Neuronal stem cell (in vitro differentiated cells): ENCODE data around the gene XPNPEP2.

Experiments used
- DNase-seq: peaks from one replicate; pipeline ENCODE4 v3.0.0-alpha.2; 2013; ENCODE audit warnings: low spot score
- H2AFZ ChIP-seq: one replicate; pipeline ENCODE4 v1.6.1; 2013; ENCODE audit warnings: mild to moderate bottlenecking, low read length, inconsistent platforms
- H2AK5ac ChIP-seq: 2 replicates; pipeline ENCODE4 v1.6.1; 2013; ENCODE audit warnings: low read depth, mild to moderate bottlenecking, inconsistent platforms, low read length, moderate library complexity, mixed read lengths
- H2BK120ac ChIP-seq: 2 replicates; pipeline ENCODE4 v1.6.1; 2013; ENCODE audit warnings: low read depth, mild to moderate bottlenecking, inconsistent platforms, low read length, moderate library complexity, mixed read lengths
- H2BK12ac ChIP-seq: one replicate; pipeline ENCODE4 v1.6.1; 2013; ENCODE audit warnings: low read length, inconsistent platforms
- H2BK15ac ChIP-seq: 2 replicates; pipeline ENCODE4 v1.6.1; 2013; ENCODE audit warnings: mild to moderate bottlenecking, low read length, inconsistent platforms, mixed read lengths
- H2BK5ac ChIP-seq: one replicate; pipeline ENCODE4 v1.6.1; 2013; ENCODE audit warnings: inconsistent platforms, mild to moderate bottlenecking, low read length, moderate library complexity
- H3K14ac ChIP-seq: one replicate; pipeline ENCODE4 v1.6.1; 2013; ENCODE audit warnings: low read length, inconsistent platforms
- H3K18ac ChIP-seq: 2 replicates; pipeline ENCODE4 v1.6.1; 2013; ENCODE audit warnings: low read length, inconsistent platforms
- H3K23ac ChIP-seq: 2 replicates; pipeline ENCODE4 v1.6.1; 2013; ENCODE audit warnings: low read depth, mild to moderate bottlenecking, mixed read lengths, low read length, inconsistent platforms; ENCODE audit not compliant: poor library complexity
- H3K27ac ChIP-seq: replicated peaks from 3 replicates; pipeline ENCODE4 v1.5.1; 2013; ENCODE audit warnings: low read length, inconsistent platforms
- H3K27me3 ChIP-seq, 3 experiments: 2 replicates each; pipeline ENCODE4 v1.6.1; 2013; ENCODE audit warnings: low read length in 3 of 3, mild to moderate bottlenecking in 2 of 3, inconsistent platforms in 1 of 3, low read depth in 1 of 3, mixed read lengths in 1 of 3, moderate library complexity in 1 of 3; ENCODE audit not compliant: control insufficient read depth in 3 of 3, insufficient read depth in 3 of 3
- H3K36me3 ChIP-seq, 2 donors: replicated peaks in 1 of 2; 2 replicates each; pipeline ENCODE4 v1.6.1; 2013; ENCODE audit warnings: low read length in 2 of 2; ENCODE audit not compliant: control insufficient read depth in 2 of 2, insufficient read depth in 2 of 2
- H3K4ac ChIP-seq: 2 replicates; pipeline ENCODE4 v1.6.1; 2013; ENCODE audit warnings: inconsistent platforms, mild to moderate bottlenecking, low read length, moderate library complexity
- H3K4me1 ChIP-seq, 2 donors: 1 replicate in 1 of 2; 2 replicates in 1 of 2; pipeline ENCODE4 v1.6.1; 2013; ENCODE audit warnings: low read length in 2 of 2, low read depth in 1 of 2; ENCODE audit not compliant: control insufficient read depth in 2 of 2, insufficient read depth in 1 of 2
- H3K4me2 ChIP-seq: one replicate; pipeline ENCODE4 v1.6.1; 2013; ENCODE audit warnings: mild to moderate bottlenecking, low read length, inconsistent platforms; ENCODE audit not compliant: insufficient read depth, poor library complexity, severe bottlenecking
- H3K4me3 ChIP-seq, 2 donors: 2 replicates each; pipeline ENCODE4 v1.5.1; 2013; ENCODE audit warnings: low read length in 2 of 2, mild to moderate bottlenecking in 2 of 2, inconsistent platforms in 1 of 2, moderate library complexity in 1 of 2
- H3K79me1 ChIP-seq: one replicate; pipeline ENCODE4 v1.6.1; 2013; ENCODE audit warnings: low read depth, mild to moderate bottlenecking, inconsistent platforms, low read length, moderate library complexity
- H3K9ac ChIP-seq: one replicate; pipeline ENCODE4 v1.6.1; 2013; ENCODE audit warnings: mild to moderate bottlenecking, low read depth, low read length, inconsistent platforms; ENCODE audit not compliant: poor library complexity
- H3K9me3 ChIP-seq, 2 donors: replicated peaks in 1 of 2; 2 replicates each; pipeline versions ENCODE3 to v1.6.1; 2013; ENCODE audit warnings: low read length in 2 of 2, mild to moderate bottlenecking in 2 of 2, inconsistent platforms in 1 of 2, low read depth in 1 of 2, mixed read lengths in 1 of 2, moderate library complexity in 1 of 2; ENCODE audit not compliant: control insufficient read depth in 2 of 2, insufficient read depth in 1 of 2
- H4K8ac ChIP-seq: one replicate; pipeline ENCODE4 v1.6.1; 2013; ENCODE audit warnings: low read depth, mild to moderate bottlenecking, inconsistent platforms, low read length, moderate library complexity
- H4K91ac ChIP-seq: one replicate; pipeline ENCODE4 v1.6.1; 2013; ENCODE audit warnings: low read length, low read depth, mild to moderate bottlenecking, inconsistent platforms; ENCODE audit not compliant: poor library complexity
- WGBS, 2 donors: extraction: QIAGEN DNeasy Blood & Tissue Kit; methylation state at CpG; one replicate each; pipeline ENCODE4 v1.1.7; 2013; ENCODE audit warnings: missing lambda C conversion rate in 2 of 2, mixed read lengths in 1 of 2; ENCODE audit not compliant: insufficient read length in 2 of 2, insufficient replicate concordance in 1 of 2; ENCODE audit errors: extremely low coverage in 2 of 2; 5-methylcytosine and 5-hydroxymethylcytosine counted together

XPNPEP2 gene

GRCh38 chrX:129750971-129751370, 12.2 kb downstream of the XPNPEP2 start:
- Histone ChIP-seq H3K4me3 (no peak overlapping the region), H3K4me2 (no peak overlapping the region), H3K9me3 (no peaks in the 10 kb centered on the region), H3K23ac (no peak overlapping the region), H2BK12ac (no peak overlapping the region), H2AFZ (no peak overlapping the region), H2BK120ac (no peak overlapping the region), H2BK15ac (no peak overlapping the region), H3K4ac (no peak overlapping the region), H3K18ac (no peak overlapping the region), H3K36me3 (no peaks in the 10 kb centered on the region), H3K27ac (no peak overlapping the region), H3K9ac (no peak overlapping the region), H4K91ac (no peak overlapping the region), H3K4me1 (peaks cover 0 to 2% of the 10 kb centered on the region in 2 donors), H3K14ac (no peak overlapping the region), H2AK5ac (no peak overlapping the region), H3K79me1 (no peaks in the 10 kb centered on the region), H2BK5ac (no peak overlapping the region), H4K8ac (no peak overlapping the region), H3K27me3 (no peaks in the 10 kb centered on the region)
- DNase-seq = no peak
- no CpG with 5 or more reads among the region's 8 CpGs for WGBS, 2 donors

- no peak overlapping the region for H2BK120ac ChIP-seq
- no peaks in the 10 kb centered on the region for H3K79me1 ChIP-seq
- no peaks in the 10 kb centered on the region for H3K9me3 ChIP-seq
- H3K4me1 ChIP-seq = peaks cover 0 to under 1% of the 10 kb centered on the region in 2 donors
- no peak overlapping the region for H3K23ac ChIP-seq
- no peak overlapping the region for H2BK12ac ChIP-seq
- DNase-seq = peak; percentile 21
- H2AFZ ChIP-seq = peak overlapping the region; percentile 17
- no peak overlapping the region for H4K8ac ChIP-seq
- no peak overlapping the region for H3K27ac ChIP-seq
- H3K4me3 ChIP-seq = no peak overlapping the region
- H3K36me3 ChIP-seq = no peaks in the 10 kb centered on the region
- no peak overlapping the region for H2AK5ac ChIP-seq
- no CpG with 5 or more reads among the region's 22 CpGs for WGBS, 2 donors
- H3K18ac ChIP-seq = peak overlapping the region; percentile 38
- H2BK15ac ChIP-seq = no peak overlapping the region
- H3K4ac ChIP-seq = no peak overlapping the region
- no peak overlapping the region for H3K9ac ChIP-seq
- H3K27me3 ChIP-seq = no peaks in the 10 kb centered on the region
- H2BK5ac ChIP-seq = no peak overlapping the region
- H3K4me2 ChIP-seq = no peak overlapping the region
- H4K91ac ChIP-seq = no peak overlapping the region
- no peak overlapping the region for H3K14ac ChIP-seq
Measured at GRCh38 chrX:129754056-129755024, 15.6 kb downstream of the XPNPEP2 start.

DNA sequence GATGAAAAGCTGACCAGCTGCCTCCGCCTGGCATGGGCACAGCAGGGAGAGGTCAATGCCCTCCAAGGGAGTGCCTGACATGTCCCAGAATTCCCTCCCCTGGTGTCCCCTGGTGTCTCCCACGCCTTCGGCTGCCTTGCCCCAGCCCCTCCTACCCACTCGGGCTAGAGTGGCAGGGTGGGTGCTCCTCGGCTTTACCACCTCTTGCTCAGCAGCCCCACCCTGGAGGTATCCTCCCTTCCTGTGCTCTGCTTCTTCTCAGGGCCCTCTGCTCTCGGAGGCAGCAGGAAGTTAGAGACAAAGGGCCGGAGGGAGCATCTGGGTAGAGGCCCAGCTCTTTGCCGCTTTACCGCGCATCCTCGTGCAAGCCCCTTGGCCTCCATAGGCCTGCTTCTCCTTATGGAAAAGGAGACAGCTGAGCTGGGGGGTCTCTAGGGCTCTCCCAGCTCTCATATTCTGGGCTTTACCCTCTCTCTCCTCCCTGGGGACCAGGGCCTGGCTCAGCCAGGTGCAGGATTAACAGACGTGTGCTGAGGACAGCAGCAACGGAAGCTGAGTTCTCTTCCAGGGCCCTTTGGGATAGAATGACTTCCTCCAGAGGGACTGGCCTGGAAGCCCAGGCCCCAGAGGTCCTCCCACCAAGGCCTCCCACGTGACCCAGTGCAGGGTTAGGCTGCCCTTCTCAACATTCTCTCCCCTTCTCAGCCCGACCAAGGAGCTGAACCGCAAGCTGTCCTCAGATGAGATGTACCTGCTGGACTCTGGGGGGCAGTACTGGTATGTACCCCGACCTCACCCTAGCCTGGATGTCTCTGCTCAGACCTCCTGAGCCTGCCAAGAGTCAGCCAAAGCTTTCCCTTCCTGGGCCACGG, 17.2 kb downstream of the XPNPEP2 start:
- no CpG with 5 or more reads among the region's 18 CpGs for WGBS, 2 donors
- Histone ChIP-seq H3K18ac (peak overlapping the region; percentile 38), H4K8ac (peak overlapping the region; percentile 65), H3K4me3 (no peak overlapping the region), H2AK5ac (peak overlapping the region; percentile 88), H3K23ac (no peak overlapping the region), H3K27me3 (peaks cover 0 to 3% (median 0%) of the 10 kb centered on the region in 3 experiments), H2BK5ac (no peak overlapping the region), H3K36me3 (no peaks in the 10 kb centered on the region), H2BK15ac (no peak overlapping the region), H3K9ac (no peak overlapping the region), H2AFZ (peak overlapping the region; percentile 77), H3K9me3 (no peaks in the 10 kb centered on the region), H4K91ac (no peak overlapping the region), H3K27ac (no peak overlapping the region), H3K14ac (no peak overlapping the region), H3K4ac (no peak overlapping the region), H2BK120ac (no peak overlapping the region), H3K4me1 (peaks cover 2 to 3% of the 10 kb centered on the region in 2 donors), H2BK12ac (peak overlapping the region; percentile 22), H3K4me2 (no peak overlapping the region), H3K79me1 (no peaks in the 10 kb centered on the region)
- no peak for DNase-seq
